GM12878 (cell line): ENCODE data around the gene HS6ST3.
"Not testable (repeated sequence)": the region's sequence is repeated elsewhere in the genome, so short reads cannot be mapped to it uniquely, and the experiment has no call there.

ENCODE experiments used
- BHLHE40 ChIP-seq, 2 experiments: fragments of 450-650 bp in 1 of 2; IDR thresholded peaks; 2 replicates each; pipeline ENCODE4 v1.6.1; 2011 to 2017; ENCODE audit warnings: low read depth in 2 of 2, borderline replicate concordance in 1 of 2, improper control_type of control experiment in 1 of 2, low read length in 1 of 2, mild to moderate bottlenecking in 1 of 2
- CTCF ChIP-seq, 3 experiments: IDR thresholded peaks in 2 of 3; conservative IDR thresholded peaks in 1 of 3; 2 replicates each; pipeline ENCODE4 v1.5.1; 2011; ENCODE audit warnings: low read depth in 3 of 3, low read length in 3 of 3, mild to moderate bottlenecking in 3 of 3, control low read depth in 2 of 3, moderate library complexity in 2 of 3, inconsistent platforms in 1 of 3, mixed read lengths in 1 of 3; ENCODE audit not compliant: control insufficient read depth in 2 of 3, insufficient read depth in 1 of 3; ENCODE audit errors: extremely low read depth in 1 of 3
- EZH2 ChIP-seq: IDR thresholded peaks from 2 replicates; pipeline ENCODE4 v1.6.1; 2012; ENCODE audit warnings: low read depth, mild to moderate bottlenecking, control low read depth, inconsistent platforms, low read length, borderline replicate concordance; ENCODE audit not compliant: control insufficient read depth
- IRF4 ChIP-seq: IDR thresholded peaks from 2 replicates; pipeline ENCODE4 v1.6.1; 2011; ENCODE audit warnings: low read depth, low read length
- POLR2A ChIP-seq: IDR thresholded peaks from 2 replicates; pipeline ENCODE4 v1.6.1; 2011; ENCODE audit warnings: low read depth, mild to moderate bottlenecking, low read length
- SP1 ChIP-seq: IDR thresholded peaks from one replicate; pipeline ENCODE4 v1.6.1; 2011; ENCODE audit warnings: low read depth, low read length
- YY1 ChIP-seq: IDR thresholded peaks from 2 replicates; pipeline ENCODE4 v1.6.1; 2011; ENCODE audit warnings: low read depth, mild to moderate bottlenecking, low read length
- ZNF384 ChIP-seq: IDR thresholded peaks from 2 replicates; pipeline ENCODE4 v1.6.1; 2012; ENCODE audit warnings: low read depth, mild to moderate bottlenecking, low read length, improper control_type of control experiment, borderline replicate concordance

- TF ChIP-seq ZNF384; CTCF (IDR thresholded peaks at IDR 0.05 in 2 of 3, conservative IDR thresholded peaks at IDR 0.05 in 1 of 3; ENCODE audit: control insufficient read depth in 2 of 3, extremely low read depth in 1 of 3, insufficient read depth in 1 of 3, low read depth in 3 of 3, low read length in 3 of 3); SP1; BHLHE40 (IDR thresholded peaks at IDR 0.05; ENCODE audit: borderline replicate concordance in 1 of 2, low read depth in 2 of 2, low read length in 1 of 2); POLR2A; IRF4; YY1; EZH2: not testable (repeated sequence)
These were observed 39.0 kb upstream of the HS6ST3 start for GRCh38 chr13:96050955-96051354.
